ENCODE measurements around the gene NPLOC4. TPM values are rescaled to one million over a fixed set of nuclear protein-coding genes. Genes with fewer than 3 reads are reported as not detected.

The NPLOC4 gene
- polyA plus RNA-seq, 4 donors, result 51.2 to 75.3 (median 63.8) TPM

- no peak for DNase-seq (ENCODE audit: low read depth in 4 of 4, low spot score in 2 of 4)
Observed at GRCh38 chr17:81511804-81512561, 124.9 kb downstream of the NPLOC4 start.

- DNase-seq (ENCODE audit: low read depth in 4 of 4, low spot score in 2 of 4), result no peak
Observed at GRCh38 chr17:81511554-81511803, 125.4 kb downstream of the NPLOC4 start.

GRCh38 chr17:81510785-81511553 is 125.9 kb downstream of the NPLOC4 start:
- no peak for DNase-seq (ENCODE audit: low read depth in 4 of 4, low spot score in 2 of 4)

GRCh38 chr17:81509972-81510784 is 126.7 kb downstream of the NPLOC4 start:
- no peak for DNase-seq (ENCODE audit: low read depth in 4 of 4, low spot score in 2 of 4)

GRCh38 chr17:81509207-81509971 is 127.5 kb downstream of the NPLOC4 start:
- no peak for DNase-seq (ENCODE audit: low read depth in 4 of 4, low spot score in 2 of 4)

GRCh38 chr17:81508639-81509206 is 128.2 kb downstream of the NPLOC4 start:
- no peak for DNase-seq (ENCODE audit: low read depth in 4 of 4, low spot score in 2 of 4)

Other genes with a start within 250 kb of the NPLOC4 start
- gene BAHCC1, start 241.7 kb downstream of the NPLOC4 start, polyA plus RNA-seq (ENCODE audit: insufficient read length in 4 of 4), result 10 to 100 TPM; 12.2 to 33.4 (median 23.2) TPM
- gene ACTG1, start 124.3 kb downstream of the NPLOC4 start, polyA plus RNA-seq (ENCODE audit: insufficient read length in 4 of 4), result 1,000 to 10,000 TPM; 2,963 to 3,733 (median 3,267) TPM
- 1 to 10 TPM; 1.3 to 2.8 (median 2.1) TPM for gene FSCN2, start 108.7 kb downstream of the NPLOC4 start, polyA plus RNA-seq (ENCODE audit: insufficient read length in 4 of 4)
- 10 to 100 TPM; 17.0 to 38.4 (median 31.2) TPM for gene FAAP100, start 84.8 kb downstream of the NPLOC4 start, polyA plus RNA-seq (ENCODE audit: insufficient read length in 4 of 4)
- 1 to 10 TPM; 1.9 to 7.7 (median 2.8) TPM for gene TSPAN10, start 84 bp upstream of the NPLOC4 start, polyA plus RNA-seq (ENCODE audit: insufficient read length in 4 of 4)
- 10 to 100 TPM; 13.5 to 16.8 (median 14.8) TPM for gene PDE6G, start 19.4 kb upstream of the NPLOC4 start, polyA plus RNA-seq (ENCODE audit: insufficient read length in 4 of 4)
- 10 to 100 TPM; 14.6 to 28.2 (median 19.5) TPM for gene OXLD1, start 29.5 kb upstream of the NPLOC4 start, polyA plus RNA-seq (ENCODE audit: insufficient read length in 4 of 4)
- gene CCDC137, start 29.6 kb upstream of the NPLOC4 start, polyA plus RNA-seq (ENCODE audit: insufficient read length in 4 of 4), result 10 to 100 TPM; 11.4 to 21.0 (median 19.0) TPM
- 10 to 100 TPM; 37.0 to 54.7 (median 45.8) TPM for gene ARL16, start 46.7 kb upstream of the NPLOC4 start, polyA plus RNA-seq (ENCODE audit: insufficient read length in 4 of 4)
- gene HGS, start 46.9 kb upstream of the NPLOC4 start, polyA plus RNA-seq (ENCODE audit: insufficient read length in 4 of 4), result 100 to 1,000 TPM in 2 of 4 donors, 10 to 100 TPM in 2; 79.9 to 124 (median 96.4) TPM
- 10 to 100 TPM; 41.0 to 70.1 (median 51.4) TPM for gene MRPL12, start 66.3 kb upstream of the NPLOC4 start, polyA plus RNA-seq (ENCODE audit: insufficient read length in 4 of 4)
- 10 to 100 TPM; 11.7 to 22.9 (median 20.5) TPM for gene SLC25A10, start 75.2 kb upstream of the NPLOC4 start, polyA plus RNA-seq (ENCODE audit: insufficient read length in 4 of 4)
- gene GCGR, start 167.0 kb upstream of the NPLOC4 start, polyA plus RNA-seq (ENCODE audit: insufficient read length in 4 of 4), result 10 to 100 TPM in 2 of 4 donors, 1 to 10 TPM in 2; 8.6 to 18.5 (median 12.7) TPM
- 100 to 1,000 TPM in 2 of 4 donors, 10 to 100 TPM in 2; 69.8 to 134 (median 107) TPM for gene MCRIP1, start 196.2 kb upstream of the NPLOC4 start, polyA plus RNA-seq (ENCODE audit: insufficient read length in 4 of 4)
- under 1 TPM; 0.23 to 0.46 (median 0.37) TPM for gene PPP1R27, start 197.9 kb upstream of the NPLOC4 start, polyA plus RNA-seq (ENCODE audit: insufficient read length in 4 of 4)
- 100 to 1,000 TPM; 397 to 434 (median 411) TPM for gene P4HB, start 223.4 kb upstream of the NPLOC4 start, polyA plus RNA-seq (ENCODE audit: insufficient read length in 4 of 4)
- 100 to 1,000 TPM; 156 to 249 (median 195) TPM for gene ARHGDIA, start 234.2 kb upstream of the NPLOC4 start, polyA plus RNA-seq (ENCODE audit: insufficient read length in 4 of 4)

All from left renal cortex interstitium (tissue), 4 donors.